Epithelial cell of esophagus (primary cell): ENCODE data around the gene SNIP1.
A peak's percentile ranks its signal among the peaks of the same experiment; 100 is the strongest.

Experiments used
- DNase-seq: peaks from one replicate; pipeline ENCODE4 v3.0.0; 2010; ENCODE audit warnings: low read depth
- H3K4me3 ChIP-seq: 2 replicates; pipeline ENCODE4 v1.5.1; 2011; ENCODE audit warnings: mild to moderate bottlenecking, low read length, control low read depth
- CTCF ChIP-seq: IDR thresholded peaks from 2 replicates; pipeline ENCODE4 v1.5.1; 2011; ENCODE audit warnings: low read depth, mild to moderate bottlenecking, low read length, control low read depth, inconsistent platforms; ENCODE audit not compliant: insufficient read depth; ENCODE audit errors: missing control alignments

SNIP1 gene

DNA sequence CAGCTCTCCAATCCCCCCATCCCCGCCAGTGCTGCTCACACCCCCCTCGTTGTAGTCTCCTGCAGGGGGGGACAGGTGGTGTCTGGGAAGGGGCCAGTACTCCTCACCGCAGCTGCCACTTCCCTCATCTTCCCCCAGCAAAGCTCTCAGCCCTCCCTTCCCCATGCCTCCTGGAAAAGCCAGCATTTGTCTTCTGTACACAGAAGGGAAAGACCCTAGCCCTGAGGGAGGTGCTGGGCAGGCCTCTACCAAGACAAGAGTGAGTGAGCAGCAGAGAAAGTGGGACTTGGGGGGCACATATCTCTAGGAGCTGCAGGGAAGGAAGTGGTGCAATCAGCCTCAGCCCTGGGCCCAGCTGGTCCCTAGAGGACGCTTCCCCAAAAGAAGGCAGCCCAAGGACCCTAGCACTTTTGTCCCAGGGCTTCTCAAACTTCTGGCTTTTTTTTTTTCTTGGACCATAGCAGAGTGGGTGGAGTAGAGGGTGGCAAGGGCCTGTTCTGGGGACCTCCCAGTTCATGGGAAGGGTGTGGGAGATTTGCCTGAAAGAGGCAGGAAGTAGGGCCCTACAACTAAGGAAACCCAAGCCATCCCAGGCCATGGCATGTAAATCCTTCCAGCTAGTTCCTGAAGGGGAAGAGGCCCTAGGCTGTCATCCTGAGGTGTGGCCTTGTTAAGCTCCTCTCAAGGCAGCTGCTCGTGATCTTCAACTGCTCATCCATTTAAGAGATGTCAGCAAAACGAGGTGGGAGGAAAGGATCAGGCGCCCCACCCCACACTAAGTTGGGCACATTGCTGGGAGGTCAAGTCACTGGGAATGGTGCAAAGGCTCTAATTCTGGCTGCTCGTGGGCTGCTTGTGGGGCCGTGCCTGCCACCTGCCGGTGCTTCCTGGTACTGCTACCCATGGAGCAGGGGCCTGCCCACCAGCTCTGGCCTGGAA is 67.1 kb downstream of the SNIP1 start:
- H3K4me3 ChIP-seq = no peak overlapping the region
- peak; percentile 93 for DNase-seq

DNA sequence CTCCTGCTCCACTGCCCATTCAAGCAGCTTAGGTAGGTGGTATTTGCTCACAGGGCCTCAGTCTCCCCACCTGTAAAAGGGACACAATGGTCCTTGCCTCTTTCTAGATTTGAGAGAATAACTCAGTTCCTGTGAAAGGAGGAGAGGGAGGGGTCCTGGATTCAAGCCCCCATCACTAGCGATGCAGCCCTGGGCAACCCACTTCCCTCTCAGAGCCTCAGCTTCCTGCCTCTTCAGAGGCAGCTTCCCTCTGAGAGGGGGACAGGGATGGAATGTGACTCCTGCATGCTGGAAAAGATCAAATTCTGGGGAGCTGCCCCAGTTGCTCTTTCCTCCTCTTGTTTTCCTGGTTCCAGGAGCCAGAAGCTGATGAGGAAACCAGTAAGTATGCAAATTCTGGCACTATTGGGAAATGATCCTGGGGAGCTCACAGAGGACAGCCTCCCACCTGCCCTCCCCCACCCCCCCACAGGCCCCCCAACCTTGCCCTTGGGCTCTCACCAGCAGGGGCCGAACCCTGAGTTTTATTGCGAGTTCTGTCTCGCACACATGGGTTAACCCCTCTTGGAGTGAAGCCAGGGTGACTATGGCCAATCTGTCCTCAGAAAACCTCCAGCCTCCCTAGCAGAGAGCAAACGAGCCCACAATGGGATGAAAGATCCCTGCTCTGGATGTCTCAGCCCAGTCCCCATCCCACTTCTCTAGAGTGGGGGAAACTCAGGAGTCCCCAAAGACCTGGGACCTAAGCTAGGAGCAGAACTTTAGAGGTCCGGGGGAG is 68.0 kb downstream of the SNIP1 start:
- DNase-seq = peak; percentile 61
- no peak for TF ChIP-seq CTCF
- H3K4me3 ChIP-seq = no peak overlapping the region

More for the DNA sequence above, 67.1 kb downstream of the SNIP1 start:
- peak; percentile 99 for TF ChIP-seq CTCF
